Endometrial microvascular endothelial cells (primary cell): ENCODE data around the gene HSD17B8. TPM values are rescaled to one million over a fixed set of nuclear protein-coding genes. Genes with fewer than 3 reads are reported as not detected.

ENCODE experiments used
- in situ Hi-C: cut with HindIII; loops from 2 replicates; pipeline ENCODE4 v1.10.0; 2017; ENCODE audit warnings: low sequenced_read_pairs, low pct_unique_long_range_greater_than_20kb; ENCODE audit errors: inconsistent ontology term
- total RNA-seq: library from RNA; depleted of rRNA; stranded (reverse); fragments of >200 nt; gene quantifications from one replicate; pipeline ENCODE4 v1.2.3, GENCODE V29; 2015; ENCODE audit errors: inconsistent ontology term

The HSD17B8 gene
- total RNA-seq, 1 donor from 2014 or later, result 6.0 TPM

DNA sequence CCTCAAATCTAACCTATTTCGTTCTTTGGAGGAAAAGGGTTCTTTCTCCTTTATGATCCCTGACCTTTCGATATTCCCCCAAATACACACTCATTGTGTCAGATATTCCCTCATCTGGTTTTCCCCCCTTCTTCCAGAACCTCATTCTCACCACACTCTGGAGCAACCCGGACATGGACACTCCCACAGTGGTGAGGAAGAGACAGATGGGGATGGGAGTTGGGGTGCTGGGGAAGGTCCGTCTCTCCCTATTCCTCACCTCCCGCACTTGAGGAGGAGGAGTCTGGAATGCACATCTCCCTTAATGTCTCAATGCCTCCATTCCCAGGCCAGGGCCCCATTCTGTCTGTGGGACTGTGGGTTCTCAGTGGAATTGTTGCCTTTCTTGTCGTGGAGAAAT, 2.5 kb upstream of the HSD17B8 start:
- in situ Hi-C loops, result no loop called here

DNA sequence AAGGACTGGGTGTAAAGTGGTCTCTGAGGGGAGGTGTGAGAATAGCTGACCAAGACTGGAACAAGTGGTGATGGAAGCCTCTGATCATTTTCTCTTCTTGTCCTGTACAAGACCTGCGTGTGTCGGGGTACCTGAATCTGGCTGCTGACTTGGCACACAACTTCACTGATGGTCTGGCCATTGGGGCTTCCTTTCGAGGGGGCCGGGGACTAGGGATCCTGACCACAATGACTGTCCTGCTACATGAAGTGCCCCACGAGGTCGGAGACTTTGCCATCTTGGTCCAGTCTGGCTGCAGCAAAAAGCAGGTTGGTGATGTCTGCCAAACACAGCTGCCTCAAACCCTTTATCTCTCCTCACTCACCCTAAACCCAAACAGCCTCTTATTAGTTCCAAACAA, 1.7 kb upstream of the HSD17B8 start:
- in situ Hi-C loops, result no loop called here

- in situ Hi-C loops, result no loop called here
Measured at GRCh38 chr6:33203443-33204164, 851 bp upstream of the HSD17B8 start.

- in situ Hi-C loops, result no loop called here
Measured at GRCh38 chr6:33204165-33204414, 365 bp upstream of the HSD17B8 start.

- in situ Hi-C loops, result no loop called here
Measured at GRCh38 chr6:33205191-33206026, 954 bp downstream of the HSD17B8 start.

GRCh38 chr6:33206027-33206863, 1.8 kb downstream of the HSD17B8 start:
- in situ Hi-C loops, result no loop called here

- in situ Hi-C loops, result no loop called here
Measured at GRCh38 chr6:33206864-33207551, 2.6 kb downstream of the HSD17B8 start.

- in situ Hi-C loops, result no loop called here
Measured at GRCh38 chr6:33207552-33208090, 3.2 kb downstream of the HSD17B8 start.

GRCh38 chr6:33208091-33208967, 3.9 kb downstream of the HSD17B8 start, which contains the start of gene RING1:
TSS of gene RING1 (plus strand) at chr6:33208500. CDS start at chr6:33208823, 323 bp downstream.
- in situ Hi-C loops, result no loop called here

DNA sequence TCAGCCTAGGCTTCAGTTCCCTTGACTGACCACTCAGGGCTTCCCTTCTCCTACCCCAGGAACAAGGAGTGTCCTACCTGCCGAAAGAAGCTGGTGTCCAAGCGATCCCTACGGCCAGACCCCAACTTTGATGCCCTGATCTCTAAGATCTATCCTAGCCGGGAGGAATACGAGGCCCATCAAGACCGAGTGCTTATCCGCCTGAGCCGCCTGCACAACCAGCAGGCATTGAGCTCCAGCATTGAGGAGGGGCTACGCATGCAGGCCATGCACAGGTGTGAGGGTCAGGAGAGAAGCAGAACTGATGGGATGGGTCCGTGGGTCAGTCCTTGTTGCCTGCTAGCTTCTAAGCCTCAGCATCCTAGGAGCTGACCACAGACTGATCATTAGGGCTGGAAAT, 5.4 kb downstream of the HSD17B8 start:
- in situ Hi-C loops, result no loop called here

DNA sequence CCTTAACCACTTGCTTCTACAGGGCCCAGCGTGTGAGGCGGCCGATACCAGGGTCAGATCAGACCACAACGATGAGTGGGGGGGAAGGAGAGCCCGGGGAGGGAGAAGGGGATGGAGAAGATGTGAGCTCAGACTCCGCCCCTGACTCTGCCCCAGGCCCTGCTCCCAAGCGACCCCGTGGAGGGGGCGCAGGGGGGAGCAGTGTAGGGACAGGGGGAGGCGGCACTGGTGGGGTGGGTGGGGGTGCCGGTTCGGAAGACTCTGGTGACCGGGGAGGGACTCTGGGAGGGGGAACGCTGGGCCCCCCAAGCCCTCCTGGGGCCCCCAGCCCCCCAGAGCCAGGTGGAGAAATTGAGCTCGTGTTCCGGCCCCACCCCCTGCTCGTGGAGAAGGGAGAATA, 6.7 kb downstream of the HSD17B8 start:
- in situ Hi-C loops, result no loop called here

DNA sequence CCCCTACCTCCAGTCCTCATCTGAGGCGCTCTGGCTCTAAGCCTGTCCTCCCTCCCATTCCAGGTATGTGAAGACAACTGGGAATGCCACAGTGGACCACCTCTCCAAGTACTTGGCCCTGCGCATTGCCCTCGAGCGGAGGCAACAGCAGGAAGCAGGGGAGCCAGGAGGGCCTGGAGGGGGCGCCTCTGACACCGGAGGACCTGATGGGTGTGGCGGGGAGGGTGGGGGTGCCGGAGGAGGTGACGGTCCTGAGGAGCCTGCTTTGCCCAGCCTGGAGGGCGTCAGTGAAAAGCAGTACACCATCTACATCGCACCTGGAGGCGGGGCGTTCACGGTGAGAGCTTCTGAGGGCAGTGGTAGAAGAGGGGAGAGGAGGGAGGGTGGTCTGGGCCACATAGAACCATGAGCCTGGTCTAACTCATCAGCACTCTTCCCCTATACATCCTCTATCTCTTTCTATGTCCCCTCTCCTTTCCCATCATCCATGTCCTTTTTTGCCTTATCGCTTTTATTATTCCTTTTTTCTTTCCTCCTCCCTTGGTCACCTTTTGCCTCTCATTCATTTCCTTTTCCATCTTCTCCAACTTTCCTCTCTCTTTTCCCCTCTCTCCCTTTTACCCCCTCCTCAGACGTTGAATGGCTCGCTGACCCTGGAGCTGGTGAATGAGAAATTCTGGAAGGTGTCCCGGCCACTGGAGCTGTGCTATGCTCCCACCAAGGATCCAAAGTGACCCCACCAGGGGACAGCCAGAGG, 7.4 kb downstream of the HSD17B8 start:
- in situ Hi-C loops, result no loop called here

DNA sequence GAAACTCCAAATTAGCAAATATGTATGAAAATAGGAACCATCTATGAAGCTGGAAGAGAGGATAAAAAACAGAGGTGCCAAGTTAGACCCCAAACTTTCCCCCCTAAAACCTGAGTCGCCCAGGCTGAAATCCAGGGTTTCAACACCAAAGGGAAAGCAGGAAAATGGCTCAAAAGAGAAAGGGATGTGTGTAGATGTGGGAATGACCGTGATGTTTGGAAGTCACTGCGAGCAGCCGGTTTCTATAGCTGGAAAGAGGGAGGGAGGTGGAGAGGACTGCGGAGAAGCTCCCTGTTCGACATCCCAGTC, 8.4 kb downstream of the HSD17B8 start:
- in situ Hi-C loops, result no loop called here

DNA sequence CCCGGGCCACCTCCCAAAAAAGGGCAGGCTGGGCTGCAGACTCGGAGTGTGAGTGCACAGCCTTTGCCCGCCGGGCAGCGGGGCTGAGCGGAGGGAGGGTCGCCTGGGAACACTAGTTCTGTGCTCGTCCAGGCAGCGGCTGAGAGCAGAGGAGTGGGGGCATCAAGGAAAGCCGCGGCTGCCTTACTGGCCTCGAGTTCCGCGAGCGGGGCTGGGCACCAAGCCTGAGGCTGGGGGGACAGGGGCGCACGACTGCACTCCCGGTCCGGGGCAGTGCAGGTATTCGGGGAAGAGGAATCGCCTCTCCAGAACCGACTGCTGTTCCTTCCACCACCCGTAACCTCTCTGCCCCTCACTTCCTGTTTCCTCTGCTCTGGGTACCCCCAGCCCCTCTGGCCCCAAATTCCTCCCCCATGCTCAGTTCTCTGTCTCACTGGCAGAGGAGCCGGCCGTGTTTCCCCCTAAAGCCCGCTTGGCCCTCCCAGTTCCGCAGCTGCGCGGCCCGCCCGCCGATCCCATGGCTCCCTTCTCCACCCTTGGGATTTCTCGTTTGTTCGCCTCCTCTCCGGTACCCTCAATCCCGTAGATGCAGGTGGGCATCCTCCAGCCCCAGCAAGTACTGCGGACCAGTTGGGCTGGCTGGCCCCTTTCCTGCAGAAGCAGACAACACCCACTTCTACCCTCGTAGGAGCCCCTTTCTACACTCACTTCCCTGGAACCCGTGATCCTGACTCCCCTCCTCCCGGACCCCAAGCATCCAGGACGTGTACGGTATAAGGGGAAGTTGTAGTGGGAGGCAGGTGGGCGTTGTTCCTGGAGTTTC, 8.9 kb downstream of the HSD17B8 start:
- in situ Hi-C loops, result no loop called here

GRCh38 chr6:33213989-33214335, 9.5 kb downstream of the HSD17B8 start:
- in situ Hi-C loops, result no loop called here

DNA sequence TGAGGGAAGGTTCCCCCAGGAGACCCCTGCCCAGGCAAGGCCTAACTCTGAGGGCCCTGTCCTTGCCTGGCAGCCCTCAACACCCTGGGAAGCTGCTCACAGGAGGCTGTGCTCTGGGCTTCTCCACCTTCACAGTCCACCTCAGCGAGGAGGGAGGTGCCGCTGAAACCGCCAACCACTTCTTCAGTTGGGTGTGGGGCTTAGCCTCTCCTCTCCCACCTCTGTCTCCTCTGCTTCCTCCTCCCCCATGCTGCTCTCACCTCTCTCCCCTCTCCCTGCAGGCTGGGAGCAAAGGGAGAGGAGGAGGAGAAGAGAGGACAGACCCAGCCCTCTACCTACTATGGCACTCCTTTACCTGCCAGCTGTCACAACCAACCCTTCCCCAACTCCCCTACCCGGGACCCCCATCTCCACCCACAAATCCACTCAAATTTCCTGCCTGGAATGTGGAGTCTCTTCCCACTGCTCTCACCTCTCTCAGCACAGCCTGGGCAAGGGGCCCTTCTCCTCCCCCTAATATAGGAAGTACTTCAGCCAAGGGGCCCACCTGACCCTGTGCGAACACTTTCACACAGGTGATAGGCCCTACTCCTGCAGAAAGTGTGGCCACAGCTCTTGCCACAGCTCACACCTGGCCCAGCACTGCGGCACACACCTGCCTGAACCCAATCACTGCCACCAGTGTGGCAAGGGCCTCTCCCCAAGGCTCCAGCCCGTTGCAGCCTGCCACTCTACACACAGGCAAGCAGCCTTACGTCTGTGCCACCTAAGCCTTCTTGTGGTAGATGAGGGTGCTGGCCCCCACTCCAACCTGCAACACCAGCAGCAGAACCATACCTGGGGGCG, 11.0 kb downstream of the HSD17B8 start:
- in situ Hi-C loops, result no loop called here
